Erythroblast (primary cell): ENCODE results near the gene SYCP3.
"Not testable (repeated sequence)": the region's sequence is repeated elsewhere in the genome, so short reads cannot be mapped to it uniquely, and the experiment has no call there.

Source experiments
- DNase-seq, 2 experiments: peaks; one replicate each; lab custom pipeline; 2025; lab: John Stamatoyannopoulos, UW
- GATA1 ChIP-seq: IDR thresholded peaks from 2 replicates; pipeline ENCODE4 v1.6.1; 2011; ENCODE audit warnings: low read depth, mild to moderate bottlenecking, control low read depth, low read length, moderate library complexity
- POLR2A ChIP-seq: IDR thresholded peaks from 2 replicates; pipeline ENCODE4 v1.6.1; 2011; ENCODE audit warnings: mild to moderate bottlenecking, low read length

Gene SYCP3

DNA sequence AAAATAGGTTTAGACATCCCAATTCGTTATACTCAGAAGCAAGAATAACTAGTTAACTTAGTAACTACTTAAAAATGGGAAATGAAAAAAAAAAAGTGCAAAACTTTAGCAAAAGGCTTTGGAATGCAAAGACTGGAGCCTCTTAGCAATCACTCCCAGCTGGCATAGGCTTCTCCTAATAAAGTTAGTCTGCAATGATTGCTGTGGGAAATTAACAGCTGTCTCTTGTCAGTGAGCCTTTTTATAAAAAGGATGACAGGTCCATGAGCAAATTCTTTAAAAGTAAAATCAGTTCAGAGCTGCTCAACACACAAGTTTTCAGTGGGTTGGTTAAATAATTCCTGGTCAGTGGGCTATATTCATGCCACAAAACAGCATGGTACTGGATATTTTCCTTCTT is 7.4 kb upstream of the SYCP3 start:
- DNase-seq = no peak
- TF ChIP-seq POLR2A (no peak), GATA1 (no peak)

DNA sequence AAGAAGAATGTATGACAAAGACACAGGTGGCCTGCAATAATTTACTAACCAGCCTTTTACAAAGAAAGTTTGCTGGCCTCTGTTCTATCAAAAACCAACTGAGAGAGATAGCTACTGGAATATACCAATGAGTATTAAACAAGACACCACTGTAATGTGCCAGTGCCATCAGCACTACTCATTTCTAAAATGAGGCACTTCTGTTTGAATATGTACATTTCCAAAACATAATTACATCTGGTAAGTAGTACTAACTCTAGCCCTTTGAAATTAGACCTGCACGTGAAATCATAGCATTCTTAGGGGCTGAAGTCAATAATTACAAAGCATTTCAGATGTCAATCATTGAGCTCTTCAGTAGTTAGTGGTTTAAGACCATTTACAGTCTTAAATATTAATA is 6.9 kb upstream of the SYCP3 start:
- DNase-seq = no peak
- TF ChIP-seq GATA1 = no peak
- no peak for TF ChIP-seq POLR2A

DNA sequence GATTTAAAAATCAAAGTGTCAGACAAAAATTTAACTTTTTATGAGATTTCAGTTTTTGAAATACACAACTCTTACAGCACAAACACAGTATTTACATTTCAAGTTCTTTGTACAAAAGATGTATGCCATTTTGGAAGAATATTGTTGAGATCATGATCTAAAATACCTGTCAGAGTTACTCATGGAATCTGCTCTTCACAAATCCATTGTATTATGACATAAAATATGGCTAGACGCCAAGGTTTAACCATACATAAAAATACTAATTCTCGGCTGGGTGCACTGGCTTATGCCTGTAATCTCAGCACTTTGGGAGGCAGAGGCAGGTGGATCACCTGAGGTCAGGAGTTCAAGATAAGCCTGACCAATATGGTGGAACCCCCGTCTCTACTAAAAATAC is 6.2 kb upstream of the SYCP3 start:
- TF ChIP-seq POLR2A (no peak), GATA1 (no peak)
- no peak for DNase-seq

DNA sequence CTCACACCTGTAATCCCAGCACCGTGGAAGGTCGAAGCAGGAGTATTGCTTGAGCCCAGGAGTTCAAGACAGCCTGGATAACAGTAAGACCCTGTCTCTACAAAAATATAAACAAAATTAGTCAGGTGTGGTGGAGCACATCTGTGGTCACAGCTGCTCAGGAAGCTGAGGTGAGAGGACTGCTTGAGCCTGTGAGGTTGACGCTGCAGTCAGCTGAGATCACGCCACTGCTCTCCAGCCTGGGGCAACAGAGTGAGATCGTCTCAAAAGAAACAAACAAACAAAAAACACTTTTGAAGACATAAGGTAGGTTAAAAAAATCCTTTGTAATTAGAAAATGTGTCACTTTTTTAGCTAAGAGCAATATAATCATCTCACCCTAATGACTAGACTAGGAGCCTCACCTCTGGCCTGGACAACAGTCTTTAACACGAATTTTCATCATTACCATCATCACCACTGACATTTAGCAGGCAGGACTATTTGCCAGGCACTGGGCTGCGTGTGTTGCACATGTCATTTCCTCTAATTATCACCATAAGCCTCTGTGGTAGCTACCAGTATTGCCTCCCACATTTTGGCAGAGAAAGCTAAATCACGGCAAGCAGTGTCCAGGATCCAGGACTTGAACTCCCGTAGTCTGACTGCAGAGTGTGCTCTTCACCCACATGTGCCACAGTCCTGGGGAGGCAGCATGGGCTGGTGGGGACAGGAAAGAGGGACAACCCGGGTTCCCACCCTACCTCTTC is 4.6 kb upstream of the SYCP3 start:
- TF ChIP-seq POLR2A (no peak), GATA1 (no peak)
- no peak for DNase-seq

DNA sequence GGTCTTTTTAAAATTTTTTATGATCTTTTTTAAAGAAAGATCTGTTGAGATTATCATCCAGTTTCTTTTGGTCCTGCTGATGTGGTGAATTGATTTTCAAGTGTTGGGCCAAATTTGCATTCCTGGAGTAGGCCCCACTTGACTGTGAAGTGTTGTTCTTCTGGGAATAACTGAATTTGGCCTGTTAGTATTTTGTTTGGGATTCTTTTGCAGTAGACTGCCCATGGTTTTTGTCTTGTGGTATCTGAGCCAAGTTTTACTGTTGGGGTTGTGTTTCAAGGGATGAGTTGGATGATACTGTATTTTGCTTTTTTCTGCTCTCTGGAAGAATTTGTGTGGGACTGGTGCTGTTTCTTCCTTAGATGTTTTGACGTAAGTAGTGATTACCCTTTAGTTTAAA is 4.0 kb upstream of the SYCP3 start:
- TF ChIP-seq GATA1 (no peak), POLR2A (no peak)

DNA sequence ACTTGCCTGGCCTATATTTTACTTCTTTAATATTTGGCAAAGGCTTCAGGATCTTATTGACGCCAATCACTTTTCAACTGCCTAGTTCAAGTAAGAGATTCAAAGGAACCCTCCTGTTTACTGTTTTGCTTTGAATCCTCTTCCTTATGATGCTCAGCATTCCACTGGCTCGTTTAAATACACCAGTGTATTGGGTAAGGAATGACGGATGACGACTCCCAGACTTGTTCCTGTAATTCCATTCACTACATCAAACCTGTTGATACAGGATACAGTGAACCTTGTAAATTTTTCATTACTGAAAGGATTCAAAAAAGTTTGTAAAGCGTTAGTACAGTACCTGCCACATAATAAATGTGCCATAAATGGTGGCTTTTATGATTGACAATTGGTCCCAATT is 1.7 kb upstream of the SYCP3 start:
- TF ChIP-seq POLR2A (no peak), GATA1 (no peak)
- no peak for DNase-seq

More for the DNA sequence above, 4.0 kb upstream of the SYCP3 start:
- no peak for DNase-seq

DNA sequence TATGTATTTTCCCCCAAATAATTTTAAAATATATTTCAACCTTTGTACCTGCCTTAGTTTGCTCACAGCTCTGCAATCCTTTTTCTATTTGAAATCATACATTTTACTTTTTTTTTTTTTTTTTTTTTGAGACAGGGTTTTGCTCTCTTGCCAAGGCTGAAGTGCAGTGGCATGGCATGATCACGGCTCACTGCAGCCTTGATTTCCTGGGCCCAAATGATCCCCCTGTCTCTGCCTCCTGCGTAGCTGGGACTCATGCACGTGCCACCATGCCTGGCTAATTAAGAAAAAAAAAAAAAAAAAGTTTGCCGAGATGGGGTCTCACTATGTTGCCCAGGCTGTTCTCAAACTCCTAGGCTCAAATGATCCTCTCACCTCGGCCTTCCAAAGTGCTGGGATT is 1.3 kb upstream of the SYCP3 start:
- DNase-seq = no peak
- TF ChIP-seq GATA1 (no peak), POLR2A (no peak)

DNA sequence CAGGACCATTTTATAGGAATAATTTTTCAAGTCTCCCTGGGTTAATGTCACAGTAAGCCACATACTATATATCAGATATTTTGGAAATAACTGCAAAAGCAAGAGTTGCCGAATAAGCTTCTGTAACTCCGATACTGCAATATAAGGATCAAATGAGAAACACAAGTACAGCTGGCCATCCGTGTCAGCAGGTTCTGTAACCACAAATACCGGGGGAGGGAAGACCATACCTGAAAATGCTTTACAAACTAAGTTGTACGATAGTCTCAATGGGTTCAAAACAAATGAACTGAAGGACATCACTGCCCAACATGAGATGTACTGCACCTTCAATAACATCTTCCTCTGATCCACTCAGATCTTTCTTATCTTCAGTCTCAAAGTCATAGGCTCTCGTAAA is 1.8 kb downstream of the SYCP3 start:
- no peak for DNase-seq
- no peak for TF ChIP-seq POLR2A
- TF ChIP-seq GATA1 = no peak

DNA sequence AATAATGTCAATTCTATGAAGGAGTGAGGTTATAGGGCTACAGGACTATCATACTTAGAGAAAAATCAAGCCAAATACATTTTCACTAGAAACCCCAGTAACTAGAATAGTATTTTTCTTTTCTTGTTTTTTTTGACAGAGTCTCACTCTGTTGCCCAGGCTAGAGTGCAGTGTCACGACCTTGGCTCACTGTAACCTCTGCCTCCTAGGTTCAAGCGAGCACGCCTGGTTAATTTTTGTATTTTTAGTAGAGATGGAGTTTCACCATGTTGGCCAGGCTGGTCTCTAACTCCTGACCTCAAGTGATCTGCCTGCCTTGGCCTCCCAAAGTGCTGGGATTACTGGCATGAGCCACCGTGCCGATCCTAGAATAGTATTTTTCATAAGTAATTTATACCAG is 4.8 kb downstream of the SYCP3 start:
- not testable (repeated sequence) for DNase-seq

DNA sequence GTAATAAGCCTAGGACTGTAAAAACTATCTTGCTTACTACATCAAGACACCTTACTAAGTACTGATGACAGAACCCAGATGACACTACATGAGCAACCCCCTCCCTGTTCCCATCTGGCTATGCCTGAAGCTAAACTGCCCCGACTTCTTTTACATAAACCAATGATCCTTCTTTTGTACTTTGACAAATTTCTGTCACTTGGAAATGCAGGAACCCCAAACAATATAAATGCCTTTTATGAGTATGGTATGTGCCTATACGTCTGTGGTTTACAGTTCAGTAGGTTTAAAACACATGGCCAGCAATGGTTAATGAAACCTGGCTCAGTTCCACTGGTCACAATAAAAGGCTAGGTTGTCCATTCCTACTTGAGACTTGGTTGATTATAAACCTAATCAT is 6.1 kb downstream of the SYCP3 start:
- no peak for TF ChIP-seq GATA1
- TF ChIP-seq POLR2A = no peak
- DNase-seq = no peak

DNA sequence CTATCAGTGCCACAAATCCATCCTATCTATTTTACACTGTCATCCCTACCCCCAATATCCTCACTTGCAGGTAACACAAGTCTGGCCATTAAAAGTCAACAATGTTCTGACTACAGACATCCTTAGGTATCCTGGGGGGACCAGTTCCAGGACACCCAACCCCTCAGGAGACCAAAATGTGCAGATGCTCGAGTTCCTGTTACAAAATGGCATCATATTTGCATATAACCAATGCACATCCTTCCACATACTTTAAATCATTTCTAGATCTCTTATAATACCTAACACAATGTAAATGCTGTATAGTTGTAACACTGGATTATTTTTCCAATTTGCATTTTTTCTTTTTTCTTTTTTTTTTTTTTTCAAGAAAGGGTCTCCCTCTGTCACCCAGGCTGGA is 6.9 kb downstream of the SYCP3 start:
- TF ChIP-seq POLR2A = no peak
- no peak for TF ChIP-seq GATA1
- DNase-seq = no peak

DNA sequence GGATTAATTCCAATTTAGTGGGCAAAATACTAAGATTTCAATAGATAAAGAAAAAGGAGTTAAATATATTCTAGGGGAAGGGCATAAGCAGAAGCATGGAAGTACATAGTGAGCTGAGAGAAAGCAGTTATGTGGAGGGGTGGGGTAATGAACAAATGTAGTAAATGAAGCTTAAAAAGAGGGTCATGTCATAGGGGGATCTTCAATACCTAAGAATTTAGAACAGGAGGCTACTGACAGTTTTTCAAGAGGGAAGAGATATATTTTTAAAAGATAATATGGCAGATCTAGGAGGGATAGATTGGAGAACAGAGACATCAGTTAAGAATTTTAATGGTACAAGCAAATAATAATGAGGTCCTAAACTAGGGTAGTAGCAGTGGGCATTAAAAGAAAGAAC is 9.4 kb downstream of the SYCP3 start:
- no peak for DNase-seq

DNA sequence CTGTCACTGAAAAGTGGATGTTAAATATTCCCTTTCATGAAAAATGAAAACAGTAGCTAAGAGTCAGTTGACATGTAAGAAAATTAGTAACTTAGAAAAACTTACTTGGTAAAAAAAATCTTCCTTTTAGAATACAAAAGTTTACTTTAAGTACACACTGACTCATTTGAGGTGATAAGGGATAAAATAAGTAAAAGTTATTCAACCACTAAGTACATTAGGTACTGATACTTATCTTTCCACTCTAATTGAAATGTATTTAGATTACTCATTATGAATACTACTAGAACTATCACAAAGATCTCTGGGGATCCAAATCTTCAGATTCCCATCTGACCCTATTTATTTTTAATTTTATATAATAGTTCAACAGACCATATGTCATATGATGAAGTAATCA is 12.2 kb downstream of the SYCP3 start:
- no peak for DNase-seq
- TF ChIP-seq POLR2A = no peak
- TF ChIP-seq GATA1 = no peak

More for the DNA sequence above, 9.4 kb downstream of the SYCP3 start:
- no peak for TF ChIP-seq POLR2A
- no peak for TF ChIP-seq GATA1

DNA sequence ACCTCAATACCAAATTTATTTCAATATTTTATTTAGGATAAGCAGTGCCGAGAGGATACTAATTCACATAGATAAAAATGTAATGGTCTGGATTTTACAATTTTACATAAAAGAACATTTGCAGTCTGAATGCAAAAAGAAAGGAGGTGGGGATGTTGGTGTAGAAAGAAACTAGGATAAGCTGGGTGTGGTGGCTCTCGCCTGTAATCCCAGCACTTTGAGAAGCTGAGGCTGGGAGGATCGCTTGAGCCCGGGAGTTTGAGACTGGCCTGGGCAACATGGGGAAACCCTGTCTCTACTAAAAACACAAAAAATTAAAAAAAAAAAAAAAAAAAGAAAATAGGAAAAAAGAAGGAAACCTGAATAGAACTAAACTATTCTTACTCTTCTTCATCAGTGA is 16.9 kb downstream of the SYCP3 start:
- TF ChIP-seq GATA1 (no peak), POLR2A (no peak)
- DNase-seq = no peak

DNA sequence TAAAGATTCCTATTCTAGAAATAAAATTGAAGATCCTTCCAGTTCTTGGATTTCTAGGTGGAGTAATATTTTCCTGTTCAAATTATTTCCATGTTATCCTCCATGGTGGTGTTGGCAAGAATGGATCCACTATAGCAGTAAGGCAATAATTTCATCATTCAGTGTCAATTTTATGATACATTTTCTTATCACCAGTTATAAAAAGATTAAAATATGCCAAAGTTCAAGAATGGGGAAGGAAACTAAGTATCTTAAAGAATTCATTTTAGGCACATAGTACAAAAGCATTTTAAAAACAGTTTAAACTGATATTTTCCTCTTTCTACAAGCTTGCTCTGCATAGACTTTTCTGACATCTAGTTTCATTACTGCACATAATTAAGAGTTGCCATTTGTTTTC is 19.1 kb downstream of the SYCP3 start:
- DNase-seq = no peak
- TF ChIP-seq POLR2A = no peak
- no peak for TF ChIP-seq GATA1
